ENCODE measurements around the gene LCK. TPM values are rescaled to one million over a fixed set of nuclear protein-coding genes. Genes with fewer than 3 reads are reported as not detected.

The LCK gene
- total RNA-seq, 2 donors from 2014 or later, result 1.8 to 4.4 TPM

GRCh38 chr1:32299327-32299726, 48.3 kb downstream of the LCK start:
- Histone ChIP-seq H3K4me3 (ENCODE audit: low read length) (no peak overlapping the region), H3K9me3 (ENCODE audit: control insufficient read depth, low read length) (peaks cover 8% of the 10 kb centered on the region), H3K9ac (ENCODE audit: extremely low read depth, low read length, poor library complexity, severe bottlenecking) (no peak overlapping the region), H3K4me1 (ENCODE audit: control insufficient read depth, insufficient read depth, low read length) (no peaks in the 10 kb centered on the region), H3K36me3 (ENCODE audit: control insufficient read depth, insufficient read depth, low read length) (peaks cover 26% of the 10 kb centered on the region), H3K27ac (ENCODE audit: low read depth, low read length) (no peak overlapping the region), H3K27me3 (ENCODE audit: control insufficient read depth, insufficient read depth, low read length, poor library complexity, severe bottlenecking) (no peaks in the 10 kb centered on the region)
- DNase-seq, result no peak
- no peak for TF ChIP-seq CTCF (conservative IDR thresholded peaks at IDR 0.05)
- no peak overlapping the region for H3K4me3 Mint-ChIP-seq
- H3K36me3 Mint-ChIP-seq (ENCODE audit: low read depth), result peaks cover 41% of the 10 kb centered on the region
- H3K27me3 Mint-ChIP-seq (ENCODE audit: insufficient read depth), result no peaks in the 10 kb centered on the region
- no peaks in the 10 kb centered on the region for H3K4me1 Mint-ChIP-seq
- peaks cover 3% of the 10 kb centered on the region for H3K9me3 Mint-ChIP-seq
- no peak overlapping the region for H3K27ac Mint-ChIP-seq

- Histone ChIP-seq H3K4me1 (ENCODE audit: control insufficient read depth, insufficient read depth, low read length) (no peaks in the 10 kb centered on the region), H3K27me3 (ENCODE audit: control insufficient read depth, insufficient read depth, low read length, poor library complexity, severe bottlenecking) (no peaks in the 10 kb centered on the region), H3K9ac (ENCODE audit: extremely low read depth, low read length, poor library complexity, severe bottlenecking) (no peak overlapping the region), H3K36me3 (ENCODE audit: control insufficient read depth, insufficient read depth, low read length) (peaks cover 48% of the 10 kb centered on the region), H3K4me3 (ENCODE audit: low read length) (no peak overlapping the region), H3K9me3 (ENCODE audit: control insufficient read depth, low read length) (peaks cover 25% of the 10 kb centered on the region), H3K27ac (ENCODE audit: low read depth, low read length) (no peak overlapping the region)
- H3K27ac Mint-ChIP-seq, result no peak overlapping the region
- peaks cover 10% of the 10 kb centered on the region for H3K9me3 Mint-ChIP-seq
- no peak for DNase-seq
- peaks cover 49% of the 10 kb centered on the region for H3K36me3 Mint-ChIP-seq (ENCODE audit: low read depth)
- H3K4me1 Mint-ChIP-seq, result peaks cover 7% of the 10 kb centered on the region
- H3K27me3 Mint-ChIP-seq (ENCODE audit: insufficient read depth), result no peaks in the 10 kb centered on the region
- H3K4me3 Mint-ChIP-seq, result no peak overlapping the region
- 96 to 100% methylated on average over 1 to 3 of the region's 3 CpGs for WGBS, 2 experiments (ENCODE audit: insufficient coverage in 1 of 2, insufficient read length in 1 of 2)
- TF ChIP-seq CTCF (conservative IDR thresholded peaks at IDR 0.05), result no peak
Measured at GRCh38 chr1:32303358-32303757, 52.3 kb downstream of the LCK start.

- H3K4me1 Mint-ChIP-seq, result peaks cover 7% of the 10 kb centered on the region
- H3K27me3 Mint-ChIP-seq (ENCODE audit: insufficient read depth), result no peaks in the 10 kb centered on the region
- TF ChIP-seq CTCF (conservative IDR thresholded peaks at IDR 0.05), result no peak
- 94 to 96% methylated on average over 3 of the region's 3 CpGs for WGBS, 2 experiments (ENCODE audit: insufficient coverage in 1 of 2, insufficient read length in 1 of 2)
- DNase-seq, result no peak
- Histone ChIP-seq H3K4me1 (ENCODE audit: control insufficient read depth, insufficient read depth, low read length) (no peaks in the 10 kb centered on the region), H3K27ac (ENCODE audit: low read depth, low read length) (no peak overlapping the region), H3K36me3 (ENCODE audit: control insufficient read depth, insufficient read depth, low read length) (peaks cover 48% of the 10 kb centered on the region), H3K9me3 (ENCODE audit: control insufficient read depth, low read length) (peaks cover 25% of the 10 kb centered on the region), H3K27me3 (ENCODE audit: control insufficient read depth, insufficient read depth, low read length, poor library complexity, severe bottlenecking) (no peaks in the 10 kb centered on the region), H3K9ac (ENCODE audit: extremely low read depth, low read length, poor library complexity, severe bottlenecking) (no peak overlapping the region), H3K4me3 (ENCODE audit: low read length) (no peak overlapping the region)
- peaks cover 48% of the 10 kb centered on the region for H3K36me3 Mint-ChIP-seq (ENCODE audit: low read depth)
- no peak overlapping the region for H3K4me3 Mint-ChIP-seq
- H3K9me3 Mint-ChIP-seq, result peaks cover 10% of the 10 kb centered on the region
- no peak overlapping the region for H3K27ac Mint-ChIP-seq
Measured at GRCh38 chr1:32303997-32304622, 53.0 kb downstream of the LCK start.

All from endodermal cell (in vitro differentiated cells).